ENCODE measurements around the gene SCN9A. TPM values are rescaled to one million over a fixed set of nuclear protein-coding genes. Genes with fewer than 3 reads are reported as not detected.

SCN9A gene
- total RNA-seq, 6 donors from 2014 or later: 5.8 to 24.1 (median 9.8) TPM

DNA sequence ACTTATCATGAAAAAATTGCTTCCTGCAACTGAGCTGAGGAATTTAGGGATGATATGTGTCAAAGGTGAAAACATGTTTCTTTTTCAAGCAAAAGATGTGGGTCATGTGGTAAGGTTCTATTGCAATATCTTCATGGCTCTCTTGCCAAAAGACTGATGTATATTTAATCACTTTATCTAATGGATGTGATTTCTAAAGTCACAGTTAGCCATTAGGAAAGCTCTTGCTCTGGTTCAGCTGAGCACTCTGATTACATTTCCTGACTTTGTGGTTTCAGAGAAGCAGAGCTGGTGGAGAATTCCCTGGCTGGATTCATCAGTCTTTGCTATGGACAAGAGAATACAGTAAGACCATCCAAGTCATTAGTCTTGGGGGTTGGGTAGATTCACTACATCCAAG, 24.4 kb downstream of the SCN9A start:
- Histone ChIP-seq H3K36me3 (no peaks in the 10 kb centered on the region), H3K4me3 (no peak overlapping the region), H3K27ac (no peak overlapping the region), H3K27me3 (no peaks in the 10 kb centered on the region), H3K4me1 (no peaks in the 10 kb centered on the region), H3K9me3 (no peaks in the 10 kb centered on the region)
- DNase-seq (no peak), ATAC-seq (ENCODE audit: low FRiP score in 2 of 2) (no peak)
- TF ChIP-seq EP300 (IDR thresholded peaks at IDR 0.05): no peak
- no peak for TF ChIP-seq POLR2A (IDR thresholded peaks at IDR 0.05)
- TF ChIP-seq CTCF (IDR thresholded peaks at IDR 0.05): no peak
- no peak for TF ChIP-seq POLR2AphosphoS5 (IDR thresholded peaks at IDR 0.05)

DNA sequence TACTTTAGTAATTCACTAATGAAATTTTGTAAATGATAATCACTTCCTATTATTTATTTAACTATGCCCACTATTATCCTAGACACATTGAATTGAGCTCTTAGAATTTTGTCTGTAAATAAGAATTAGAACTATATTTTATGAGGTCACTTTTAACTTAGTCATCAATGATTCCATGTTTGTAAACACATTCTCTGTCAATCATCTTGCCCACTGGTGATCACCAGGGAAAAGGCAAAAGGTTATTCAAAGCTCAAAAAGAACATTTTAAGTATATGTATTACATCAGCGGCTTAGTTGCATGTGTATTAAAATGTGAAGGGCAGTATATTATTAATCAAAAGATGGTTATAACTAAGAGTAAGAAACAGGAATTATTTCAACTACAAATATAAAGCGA, 25.2 kb downstream of the SCN9A start:
- Histone ChIP-seq H3K4me1 (no peaks in the 10 kb centered on the region), H3K27ac (no peak overlapping the region), H3K36me3 (no peaks in the 10 kb centered on the region), H3K27me3 (no peaks in the 10 kb centered on the region), H3K4me3 (no peak overlapping the region), H3K9me3 (no peaks in the 10 kb centered on the region)
- 92 to 94% methylated on average over 2 of the region's 2 CpGs for WGBS, 2 donors
- ATAC-seq (ENCODE audit: low FRiP score in 2 of 2): no peak
- DNase-seq: no peak
- TF ChIP-seq EP300 (IDR thresholded peaks at IDR 0.05): no peak
- TF ChIP-seq POLR2AphosphoS5 (IDR thresholded peaks at IDR 0.05): no peak

GRCh38 chr2:166344286-166345113, 31.2 kb downstream of the SCN9A start:
- DNase-seq (no peak), ATAC-seq (ENCODE audit: low FRiP score in 2 of 2) (no peak)
- H3K27ac ChIP-seq: no peak overlapping the region
- TF ChIP-seq POLR2AphosphoS5 (IDR thresholded peaks at IDR 0.05) (no peak), POLR2A (IDR thresholded peaks at IDR 0.05) (no peak), CTCF (IDR thresholded peaks at IDR 0.05) (no peak), EP300 (IDR thresholded peaks at IDR 0.05) (no peak)
- 74 to 83% methylated on average over 4 of the region's 4 CpGs for WGBS, 2 donors
- no peaks in the 10 kb centered on the region for H3K4me1 ChIP-seq
- H3K4me3 ChIP-seq: no peak overlapping the region
- no peaks in the 10 kb centered on the region for H3K36me3 ChIP-seq
- no peaks in the 10 kb centered on the region for H3K9me3 ChIP-seq
- H3K27me3 ChIP-seq: no peaks in the 10 kb centered on the region

DNA sequence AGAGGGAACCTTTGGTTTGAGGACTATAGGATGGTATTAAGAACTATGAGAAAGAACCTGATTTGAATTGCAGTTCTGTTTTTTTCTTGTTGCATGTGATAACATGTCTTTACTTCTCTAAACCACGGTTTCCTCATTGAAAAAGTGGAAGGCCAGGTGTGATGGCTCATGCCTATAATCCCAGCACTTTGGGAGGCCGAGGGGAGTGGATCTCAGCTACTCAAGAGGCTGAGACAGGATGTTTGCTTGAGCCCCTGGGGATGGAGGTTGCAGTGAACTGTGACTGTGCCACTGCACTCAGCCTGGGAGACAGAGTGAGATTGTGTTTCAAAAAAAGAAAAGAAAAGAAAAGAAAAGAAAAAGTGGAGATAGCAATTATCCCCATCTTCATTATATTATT, 32.3 kb downstream of the SCN9A start:
- H3K4me1 ChIP-seq: no peaks in the 10 kb centered on the region
- H3K36me3 ChIP-seq: no peaks in the 10 kb centered on the region
- no peak for TF ChIP-seq POLR2AphosphoS5 (IDR thresholded peaks at IDR 0.05)
- no peak for TF ChIP-seq CTCF (IDR thresholded peaks at IDR 0.05)
- no peak for TF ChIP-seq EP300 (IDR thresholded peaks at IDR 0.05)
- no peak for TF ChIP-seq POLR2A (IDR thresholded peaks at IDR 0.05)
- H3K27ac ChIP-seq: no peak overlapping the region
- ATAC-seq (ENCODE audit: low FRiP score in 2 of 2): no peak
- no peaks in the 10 kb centered on the region for H3K27me3 ChIP-seq
- WGBS, 2 donors: 27 to 39% methylated on average over 2 of the region's 2 CpGs
- H3K4me3 ChIP-seq: no peak overlapping the region
- no peak for DNase-seq
- no peaks in the 10 kb centered on the region for H3K9me3 ChIP-seq

DNA sequence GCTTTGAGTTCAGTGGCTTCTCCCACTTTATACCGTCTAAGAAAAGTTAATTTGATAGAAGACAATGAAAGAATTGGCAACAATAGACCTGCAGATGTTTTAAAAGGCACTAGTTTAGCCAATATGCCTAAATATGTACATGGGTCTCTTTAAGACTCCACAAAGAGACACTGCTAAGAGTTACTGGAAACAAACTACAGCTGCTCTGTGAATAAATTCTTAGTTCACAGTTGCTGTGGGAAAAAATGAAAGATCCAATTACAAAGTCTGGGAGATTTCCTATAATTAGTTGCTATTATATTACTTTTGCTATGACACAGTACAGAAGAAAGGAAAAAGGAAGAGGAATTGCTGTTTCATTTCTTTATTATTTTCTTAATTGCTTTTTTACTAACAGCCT, 34.3 kb downstream of the SCN9A start:
- TF ChIP-seq POLR2A (IDR thresholded peaks at IDR 0.05) (no peak), CTCF (IDR thresholded peaks at IDR 0.05) (no peak)
- Histone ChIP-seq H3K27me3 (no peaks in the 10 kb centered on the region), H3K36me3 (no peaks in the 10 kb centered on the region), H3K4me3 (no peak overlapping the region), H3K27ac (no peak overlapping the region), H3K4me1 (no peaks in the 10 kb centered on the region), H3K9me3 (no peaks in the 10 kb centered on the region)
- DNase-seq (no peak), ATAC-seq (ENCODE audit: low FRiP score in 2 of 2) (no peak)
- WGBS, 2 donors: 39 to 41% methylated on average over 1 of the region's 1 CpG

Measured in upper lobe of left lung (tissue), 6 donors.